NCI-H345 (cell line): Measurements from ENCODE around the gene CSRNP2.
"Not testable (repeated sequence)": the region's sequence is repeated elsewhere in the genome, so short reads cannot be mapped to it uniquely, and the experiment has no call there.

Source experiments
- DNase-seq: peaks from one replicate; lab custom pipeline; 2025; lab: John Stamatoyannopoulos, UW

The CSRNP2 gene

GRCh38 chr12:51078346-51078745 lies 5.0 kb downstream of the CSRNP2 start:
- DNase-seq, result not testable (repeated sequence)

GRCh38 chr12:51077930-51078329 lies 5.5 kb downstream of the CSRNP2 start:
- no peak for DNase-seq

GRCh38 chr12:51076236-51076930 lies 7.0 kb downstream of the CSRNP2 start:
- DNase-seq, result no peak

- DNase-seq, result no peak
These were observed 8.0 kb downstream of the CSRNP2 start for GRCh38 chr12:51075390-51075789.

- DNase-seq, result no peak
These were observed 11.7 kb downstream of the CSRNP2 start for GRCh38 chr12:51071663-51072062.

GRCh38 chr12:51070004-51070403 lies 13.4 kb downstream of the CSRNP2 start:
- no peak for DNase-seq

- DNase-seq, result no peak
These were observed 15.6 kb downstream of the CSRNP2 start for GRCh38 chr12:51067771-51068170.

GRCh38 chr12:51067229-51067628 lies 16.2 kb downstream of the CSRNP2 start:
- no peak for DNase-seq

GRCh38 chr12:51065530-51065929 lies 17.9 kb downstream of the CSRNP2 start:
- DNase-seq, result no peak

- DNase-seq, result no peak
These were observed 20.6 kb downstream of the CSRNP2 start for GRCh38 chr12:51062631-51063397.

- no peak for DNase-seq
These were observed 24.3 kb downstream of the CSRNP2 start for GRCh38 chr12:51059086-51059485.

GRCh38 chr12:51056242-51056641 lies 27.2 kb downstream of the CSRNP2 start:
- no peak for DNase-seq

GRCh38 chr12:51055060-51055459 lies 28.3 kb downstream of the CSRNP2 start:
- DNase-seq, result no peak

GRCh38 chr12:51051787-51052186 lies 31.6 kb downstream of the CSRNP2 start:
- DNase-seq, result no peak

GRCh38 chr12:51049525-51049924 lies 33.9 kb downstream of the CSRNP2 start:
- no peak for DNase-seq

GRCh38 chr12:51048661-51049251 lies 34.6 kb downstream of the CSRNP2 start:
- DNase-seq, result no peak

- peak; percentile 84 for DNase-seq
These were observed 35.5 kb downstream of the CSRNP2 start, which contains the start of gene LETMD1 for GRCh38 chr12:51047655-51048540. Gene LETMD1 (plus strand): TSS chr12:51048327. CDS start chr12:51048357, 30 bp downstream.

- DNase-seq, result no peak
These were observed 47.1 kb downstream of the CSRNP2 start for GRCh38 chr12:51036279-51036678.

GRCh38 chr12:51033457-51034089 lies 49.8 kb downstream of the CSRNP2 start:
- no peak for DNase-seq

GRCh38 chr12:51033048-51033447 lies 50.3 kb downstream of the CSRNP2 start:
- DNase-seq, result no peak

GRCh38 chr12:51028813-51029150 lies 54.6 kb downstream of the CSRNP2 start:
- DNase-seq, result no peak
